GM12878 (cell line): ENCODE data around the gene RPS6KA2. TPM values are rescaled to one million over a fixed set of nuclear protein-coding genes. Genes with fewer than 3 reads are reported as not detected.

Experiments used
- ATAC-seq: fragments of 200-7000 bp; cut with Tn5 transposase; 3 replicates; pipeline ENCODE4 v1.9.1; 2020; ENCODE audit warnings: mild to moderate bottlenecking, moderate library complexity
- BruUV-seq: library from RNA; stranded (reverse); fragments of 400-500 nt; replicated peaks from 2 replicates; lab custom pipeline; 2021; lab: Mats Ljungman, UMichigan
- CTCF ChIA-PET: fragments of 300-600 bp; sonication (Branson Sonifier 250); formaldehyde crosslinking; extraction: SDS; loops from one replicate; lab custom pipeline; 2021; ENCODE audit warnings: inconsistent platforms; lab: Yijun Ruan, JAX
- POLR2A ChIA-PET: fragments of 350-600 bp; formaldehyde crosslinking; extraction: SDS; loops from one replicate; lab custom pipeline; 2021; ENCODE audit warnings: inconsistent platforms; lab: Charles Lee
- RAD21 ChIA-PET: fragments of 300-600 bp; sonication (Branson Sonifier 250); formaldehyde crosslinking; loops from one replicate; lab custom pipeline; 2023; ENCODE audit warnings: antibody characterized with exemption; ENCODE audit not compliant: unreplicated experiment; lab: Charles Lee
- SMC1A ChIA-PET: fragments of 300-600 bp; sonication (Branson Sonifier 250); formaldehyde crosslinking; loops from one replicate; lab custom pipeline; 2023; ENCODE audit not compliant: unreplicated experiment, uncharacterized antibody; lab: Charles Lee
- DNase-seq: peaks from one replicate; pipeline ENCODE4 v3.0.0-alpha.2; 2011; ENCODE audit warnings: low read depth, low spot score
- FAIRE-seq: peaks from 3 replicates; lab custom pipeline; 2011; peaks lifted over from hg19 to GRCh38; lab: Jason Lieb, UNC
- H2AFZ ChIP-seq: 2 replicates; pipeline ENCODE4 v1.6.0; 2011; ENCODE audit warnings: low read depth, low read length, control low read depth; ENCODE audit not compliant: control insufficient read depth
- H3K27ac ChIP-seq: 2 replicates; pipeline ENCODE4 v1.5.1; 2011; ENCODE audit warnings: control low read depth; ENCODE audit not compliant: control insufficient read depth, insufficient read depth
- H3K27me3 ChIP-seq, 2 experiments: replicated peaks in 1 of 2; 2 replicates each; pipeline versions ENCODE4 v1.6.0 to v1.6.1; 2011; ENCODE audit warnings: low read length in 1 of 2; ENCODE audit not compliant: control insufficient read depth in 2 of 2, insufficient read depth in 2 of 2
- H3K36me3 ChIP-seq, 2 experiments: 2 replicates each; pipeline ENCODE4 v1.5.1; 2011; ENCODE audit warnings: low read length in 1 of 2; ENCODE audit not compliant: control insufficient read depth in 2 of 2, insufficient read depth in 2 of 2
- H3K4me1 ChIP-seq: 2 replicates; pipeline ENCODE4 v1.6.1; 2011; ENCODE audit warnings: mild to moderate bottlenecking, low read length, moderate library complexity, mixed read lengths; ENCODE audit not compliant: control insufficient read depth, insufficient read depth
- H3K4me2 ChIP-seq: 2 replicates; pipeline ENCODE4 v1.6.0; 2011; ENCODE audit warnings: control low read depth; ENCODE audit not compliant: control insufficient read depth, insufficient read depth
- H3K4me3 ChIP-seq: fragments of 200-600 bp; sonication (generic); 2 replicates; pipeline ENCODE4 v1.5.1; 2016
- H3K79me2 ChIP-seq: 2 replicates; pipeline ENCODE4 v1.6.0; 2011; ENCODE audit warnings: low read length; ENCODE audit not compliant: control insufficient read depth, insufficient read depth
- H3K9ac ChIP-seq: 2 replicates; pipeline ENCODE4 v1.8.0; 2011; ENCODE audit warnings: low read length, control low read depth, mixed read lengths; ENCODE audit not compliant: control insufficient read depth, insufficient read depth
- H3K9me3 ChIP-seq: replicated peaks from 3 replicates; pipeline ENCODE4 v1.5.1; 2011; ENCODE audit warnings: mild to moderate bottlenecking, low read length; ENCODE audit not compliant: control insufficient read depth, insufficient read depth
- H4K20me1 ChIP-seq: 2 replicates; pipeline ENCODE4 v1.6.0; 2011; ENCODE audit not compliant: control insufficient read depth, insufficient read depth
- CBX3 ChIP-seq: fragments of 200-600 bp; sonication (generic); IDR thresholded peaks from 2 replicates; pipeline ENCODE4 v1.6.1; 2016; ENCODE audit warnings: low read depth, borderline replicate concordance
- CEBPB ChIP-seq, 2 experiments: fragments of 150-350 bp in 1 of 2; IDR thresholded peaks; 2 replicates each; pipeline ENCODE4 v1.6.1; 2012 to 2014; ENCODE audit warnings: low read depth in 2 of 2, low read length in 2 of 2, borderline replicate concordance in 1 of 2, inconsistent platforms in 1 of 2
- KDM1A ChIP-seq: fragments of 200-600 bp; sonication (generic); IDR thresholded peaks from 2 replicates; pipeline ENCODE4 v1.6.1; 2016; ENCODE audit warnings: borderline replicate concordance
- MTA2 ChIP-seq: fragments of 450-650 bp; IDR thresholded peaks from 2 replicates; pipeline ENCODE4 v1.6.1; 2016; ENCODE audit warnings: low read depth, mild to moderate bottlenecking, moderate library complexity
- PAX5 ChIP-seq: IDR thresholded peaks from 2 replicates; pipeline ENCODE4 v1.6.1; 2011; ENCODE audit warnings: low read depth, low read length, borderline replicate concordance
- POU2F2 ChIP-seq: IDR thresholded peaks from 3 replicates; pipeline ENCODE4 v1.6.1; 2011; ENCODE audit warnings: low read depth, mild to moderate bottlenecking, low read length, borderline replicate concordance
- WGBS: methylation state at CpG from one replicate; pipeline ENCODE4 v1.1.6; 2016; ENCODE audit warnings: low lambda C conversion rate; ENCODE audit not compliant: insufficient replicate concordance, insufficient coverage; ENCODE audit errors: missing lambda C conversion rate; 5-methylcytosine and 5-hydroxymethylcytosine counted together
- in situ Hi-C: fragments of 300-500 bp; cut with MboI; formaldehyde crosslinking; loops from 9 replicates; pipeline ENCODE4 v1.14.3; 2018; ENCODE audit warnings: mixed read lengths
- intact Hi-C: fragments of 100-400 bp; cut with micrococcal nuclease; formaldehyde crosslinking; loops from one replicate; pipeline ENCODE4 v1.14.2; 2022; ENCODE audit not compliant: unreplicated experiment
- polyA plus RNA-seq, 11 experiments: library from polyadenylated mRNA; depleted of rRNA in 4 of 11; unstranded in 6 of 11; stranded (reverse) in 5 of 11; fragments of >200 nt; fragmentation: Nextera tagmentation in 4 of 11; fragmentation: Illumina TruSeq in 1 of 11; extraction: Ambion mirVana in 4 of 11; extraction: Trizol in 1 of 11; gene quantifications; 1 replicate in 1 of 11; 2 replicates in 10 of 11; pipeline versions ENCODE4 v1.2.1 to v1.2.3, GENCODE V29; 2011 to 2016; ENCODE audit warnings: inconsistent platforms in 2 of 11, missing spikeins in 2 of 11, low read depth in 1 of 11
- total RNA-seq, 4 experiments: library from RNA; depleted of rRNA in 3 of 4; stranded (reverse); fragments of >200 nt in 3 of 4; fragmentation: Illumina TruSeq in 1 of 4; extraction: Trizol in 1 of 4; gene quantifications; 2 replicates each; pipeline versions ENCODE4 v1.2.1 to v1.2.3, GENCODE V29; 2013 to 2021
- TF ChIP-seq, protein P1 (sequence below): IDR thresholded peaks from 2 replicates; pipeline ENCODE4 v1.6.1; 2011; ENCODE audit warnings: borderline replicate concordance, low read depth, mild to moderate bottlenecking, moderate library complexity, mixed read lengths, low read length; ENCODE audit not compliant: insufficient read depth; ENCODE audit errors: extremely low read length

The RPS6KA2 gene
- total and polyA plus RNA-seq, 10 of the 15 experiments (the other 5 are each of a cell fraction or from before 2014, with no cell fraction given) = 0.02 to 1.0 (median 0.22) TPM; not detected in 1

DNA sequence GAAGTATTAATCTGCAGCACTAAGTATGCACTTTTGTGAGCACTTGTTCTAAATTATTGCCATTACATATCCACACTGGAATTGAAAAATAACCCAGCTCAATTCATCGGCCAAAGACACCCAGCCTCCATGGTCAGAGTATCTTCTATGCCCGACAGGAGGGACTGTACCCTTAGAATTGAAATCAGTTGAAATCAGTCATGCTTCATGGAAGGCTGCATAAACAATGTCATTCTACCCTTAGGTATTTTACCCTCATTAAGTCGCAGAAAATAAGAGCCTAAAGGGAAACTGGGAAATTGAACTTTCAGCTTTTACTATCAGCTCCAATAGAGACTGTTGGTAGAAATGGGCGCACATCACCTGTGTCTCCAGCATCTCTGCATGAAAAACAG lies 37.7 kb downstream of the RPS6KA2 start:
- Histone ChIP-seq H3K36me3 (no peaks in the 10 kb centered on the region), H3K27me3 (no peaks in the 10 kb centered on the region), H3K4me1 (peaks cover 32% of the 10 kb centered on the region), H2AFZ (peak overlapping the region; percentile 12; the same call in 1 of the 2 replicates), H3K27ac (peak overlapping the region; percentile 73), H3K79me2 (no peaks in the 10 kb centered on the region), H3K9ac (peak overlapping the region; percentile 4; the same call in 1 of the 2 replicates)
- POLR2A ChIA-PET = no interaction called here
- SMC1A ChIA-PET = interaction anchor here (0.7 to 1.2 kb wide), 5 partner anchors 33 to 554 kb away, joined by 3 read pairs; no protein-coding TSS in a partner anchor
- intact Hi-C loops = loop anchor here (2.0 kb wide), 1 partner anchor 37 kb away; the partner anchor contains the start of gene RPS6KA2
- TF ChIP-seq KDM1A = no peak
- no peak for TF ChIP-seq CBX3
- 0 out of 2 replicates have a peak, but pooled peaks have one; percentile 23 for TF ChIP-seq MTA2
- TF ChIP-seq, protein P1, sequence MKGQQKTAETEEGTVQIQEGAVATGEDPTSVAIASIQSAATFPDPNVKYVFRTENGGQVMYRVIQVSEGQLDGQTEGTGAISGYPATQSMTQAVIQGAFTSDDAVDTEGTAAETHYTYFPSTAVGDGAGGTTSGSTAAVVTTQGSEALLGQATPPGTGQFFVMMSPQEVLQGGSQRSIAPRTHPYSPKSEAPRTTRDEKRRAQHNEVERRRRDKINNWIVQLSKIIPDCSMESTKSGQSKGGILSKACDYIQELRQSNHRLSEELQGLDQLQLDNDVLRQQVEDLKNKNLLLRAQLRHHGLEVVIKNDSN = no peak
- no peak for TF ChIP-seq CEBPB (IDR thresholded peaks at IDR 0.05; ENCODE audit: borderline replicate concordance in 1 of 2, low read depth in 2 of 2, low read length in 2 of 2)
- 0 out of 3 replicates have a peak, but pooled peaks have one; percentile 34 for TF ChIP-seq POU2F2
- 0 out of 2 replicates have a peak, but pooled peaks have one; percentile 54 for TF ChIP-seq PAX5
- TF ChIP-seq, all 136 proteins: peak for 3
- H3K4me2 ChIP-seq = peak overlapping the region; percentile 84
- no TSS peak for BruUV-seq
- peak; percentile 42 for DNase-seq
- no peak for FAIRE-seq
- ChIA-PET CTCF (interaction anchor here (1.0 to 1.5 kb wide), 2 partner anchors 14 to 101 kb away, joined by 3 to 10 read pairs; no protein-coding TSS in a partner anchor), RAD21 (interaction anchor here (1.8 kb wide), 1 partner anchor 38 kb away, joined by 8 read pairs; the partner anchor contains the start of gene RPS6KA2)
- 7% methylated on average over 4 of the region's 4 CpGs for WGBS
- no peaks in the 10 kb centered on the region for H3K9me3 ChIP-seq
- peak; percentile 45 for ATAC-seq
- no peaks in the 10 kb centered on the region for H4K20me1 ChIP-seq
- in situ Hi-C loops = no loop called here
- H3K4me3 ChIP-seq = peak overlapping the region; percentile 57; the same call in 1 of the 2 replicates
